ENCODE measurements around the gene STIMATE. TPM values are rescaled to one million over a fixed set of nuclear protein-coding genes. Genes with fewer than 3 reads are reported as not detected.

Gene STIMATE
- total and polyA plus RNA-seq, 2 experiments from 2014 or later: 11.2 to 23.6 TPM

DNA sequence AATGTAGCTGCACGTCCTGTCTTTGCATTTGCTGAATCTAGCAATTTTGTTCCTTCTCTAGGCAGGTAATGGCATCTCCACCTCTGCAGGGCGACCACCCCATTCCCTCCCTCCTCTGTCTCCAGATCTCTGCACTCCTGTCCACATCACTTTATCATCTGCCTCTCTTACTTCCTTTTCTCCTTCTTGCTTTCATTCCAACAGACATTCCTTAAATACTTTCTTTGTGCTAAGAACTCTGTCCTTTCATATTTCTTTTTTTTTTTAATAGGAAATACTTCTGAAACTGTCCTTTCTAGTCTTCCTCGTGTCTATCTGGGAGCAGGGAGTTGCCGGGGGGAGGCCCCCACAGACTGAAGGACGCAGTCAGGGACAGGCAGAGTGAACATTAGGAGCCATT, 95.5 kb downstream of the STIMATE start:
- DNase-seq (ENCODE audit: low spot score) (no peak), ATAC-seq (no peak)
- H3K27me3 Mint-ChIP-seq (ENCODE audit: insufficient read depth, low read depth, poor library complexity): peaks cover 7% of the 10 kb centered on the region
- no peaks in the 10 kb centered on the region for H4K20me1 ChIP-seq (replicated peaks; ENCODE audit: insufficient read depth)
- H3K79me2 ChIP-seq (replicated peaks; ENCODE audit: insufficient read depth): no peaks in the 10 kb centered on the region
- no peak overlapping the region for H2AFZ ChIP-seq
- no peak overlapping the region for H3K27ac ChIP-seq (ENCODE audit: low read depth)
- no peaks in the 10 kb centered on the region for H3K27me3 ChIP-seq (ENCODE audit: insufficient read depth)
- H3K27ac Mint-ChIP-seq: no peak overlapping the region
- no peaks in the 10 kb centered on the region for H3K9me3 Mint-ChIP-seq
- H3K4me3 ChIP-seq: no peak overlapping the region
- H3K36me3 Mint-ChIP-seq (ENCODE audit: low read depth): no peaks in the 10 kb centered on the region
- H3K4me1 ChIP-seq (ENCODE audit: insufficient read depth): no peaks in the 10 kb centered on the region
- H3K4me2 ChIP-seq: no peak overlapping the region
- no peaks in the 10 kb centered on the region for H3K9me2 ChIP-seq (ENCODE audit: insufficient read depth)
- H3K4me3 Mint-ChIP-seq: no peak overlapping the region
- no peak for TF ChIP-seq JUNB (IDR thresholded peaks at IDR 0.05; ENCODE audit: unreplicated experiment)
- TF ChIP-seq CREB1 (CRISPR knock-in tag; IDR thresholded peaks at IDR 0.05; ENCODE audit: low read depth): no peak
- no peak for TF ChIP-seq EZH2phosphoT487 (IDR thresholded peaks at IDR 0.05; ENCODE audit: unreplicated experiment)
- TF ChIP-seq STAT1 (IDR thresholded peaks at IDR 0.05; ENCODE audit: unreplicated experiment): no peak
- TF ChIP-seq, protein P1, sequence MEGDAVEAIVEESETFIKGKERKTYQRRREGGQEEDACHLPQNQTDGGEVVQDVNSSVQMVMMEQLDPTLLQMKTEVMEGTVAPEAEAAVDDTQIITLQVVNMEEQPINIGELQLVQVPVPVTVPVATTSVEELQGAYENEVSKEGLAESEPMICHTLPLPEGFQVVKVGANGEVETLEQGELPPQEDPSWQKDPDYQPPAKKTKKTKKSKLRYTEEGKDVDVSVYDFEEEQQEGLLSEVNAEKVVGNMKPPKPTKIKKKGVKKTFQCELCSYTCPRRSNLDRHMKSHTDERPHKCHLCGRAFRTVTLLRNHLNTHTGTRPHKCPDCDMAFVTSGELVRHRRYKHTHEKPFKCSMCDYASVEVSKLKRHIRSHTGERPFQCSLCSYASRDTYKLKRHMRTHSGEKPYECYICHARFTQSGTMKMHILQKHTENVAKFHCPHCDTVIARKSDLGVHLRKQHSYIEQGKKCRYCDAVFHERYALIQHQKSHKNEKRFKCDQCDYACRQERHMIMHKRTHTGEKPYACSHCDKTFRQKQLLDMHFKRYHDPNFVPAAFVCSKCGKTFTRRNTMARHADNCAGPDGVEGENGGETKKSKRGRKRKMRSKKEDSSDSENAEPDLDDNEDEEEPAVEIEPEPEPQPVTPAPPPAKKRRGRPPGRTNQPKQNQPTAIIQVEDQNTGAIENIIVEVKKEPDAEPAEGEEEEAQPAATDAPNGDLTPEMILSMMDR (conservative IDR thresholded peaks at IDR 0.05; ENCODE audit: low read depth in 2 of 2): no peak
- no peak for TF ChIP-seq ZNF331 (CRISPR knock-in tag; IDR thresholded peaks at IDR 0.05; ENCODE audit: low read depth)
- TF ChIP-seq POLR2AphosphoS5 (IDR thresholded peaks at IDR 0.05; ENCODE audit: low read depth): no peak
- TF ChIP-seq EZH2 (IDR thresholded peaks at IDR 0.05; ENCODE audit: low read depth, unreplicated experiment): no peak
- no peaks in the 10 kb centered on the region for H3K36me3 ChIP-seq (ENCODE audit: insufficient read depth)
- no peaks in the 10 kb centered on the region; the same call in 2 of the 3 replicates for H3K4me1 Mint-ChIP-seq
- no peaks in the 10 kb centered on the region for H3F3A ChIP-seq (replicated peaks; ENCODE audit: low read depth)

DNA sequence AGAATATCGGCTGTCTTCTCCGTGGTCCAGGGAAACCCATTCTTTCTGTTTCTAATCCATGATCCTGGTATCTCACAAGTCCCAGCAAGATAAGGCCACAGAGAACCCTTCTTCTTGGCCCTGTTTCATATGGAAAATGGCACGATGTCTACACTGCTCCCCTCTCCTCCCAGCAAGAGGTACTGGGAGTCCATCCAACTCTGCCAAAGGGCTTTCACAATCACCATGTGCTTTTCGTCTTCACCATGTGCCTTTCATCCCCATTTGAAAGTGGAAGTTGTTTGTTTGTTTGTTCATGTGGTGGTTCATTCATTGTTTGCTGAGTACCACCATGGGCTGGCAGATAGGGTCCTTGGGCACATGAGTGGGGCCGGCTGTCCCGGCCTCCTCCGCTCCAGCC, 97.3 kb downstream of the STIMATE start:
- Histone ChIP-seq H3K9me2 (ENCODE audit: insufficient read depth) (no peaks in the 10 kb centered on the region), H3K4me1 (ENCODE audit: insufficient read depth) (no peaks in the 10 kb centered on the region), H2AFZ (no peak overlapping the region), H3K27me3 (ENCODE audit: insufficient read depth) (no peaks in the 10 kb centered on the region), H3K4me3 (no peak overlapping the region), H3K79me2 (replicated peaks; ENCODE audit: insufficient read depth) (no peaks in the 10 kb centered on the region), H3K36me3 (ENCODE audit: insufficient read depth) (no peaks in the 10 kb centered on the region), H3K4me2 (no peak overlapping the region), H4K20me1 (replicated peaks; ENCODE audit: insufficient read depth) (no peaks in the 10 kb centered on the region), H3F3A (replicated peaks; ENCODE audit: low read depth) (no peaks in the 10 kb centered on the region), H3K27ac (ENCODE audit: low read depth) (no peak overlapping the region)
- DNase-seq (ENCODE audit: low spot score) (no peak), ATAC-seq (no peak)
- Mint-ChIP-seq H3K4me3 (no peak overlapping the region), H3K36me3 (ENCODE audit: low read depth) (no peaks in the 10 kb centered on the region), H3K9me3 (no peaks in the 10 kb centered on the region), H3K27me3 (ENCODE audit: insufficient read depth, low read depth, poor library complexity) (peaks cover 9% of the 10 kb centered on the region), H3K4me1 (no peaks in the 10 kb centered on the region), H3K27ac (no peak overlapping the region)
- TF ChIP-seq EZH2 (IDR thresholded peaks at IDR 0.05; ENCODE audit: low read depth, unreplicated experiment) (no peak), STAT1 (IDR thresholded peaks at IDR 0.05; ENCODE audit: unreplicated experiment) (no peak), ZNF114 (CRISPR knock-in tag; IDR thresholded peaks at IDR 0.05) (no peak), JUNB (IDR thresholded peaks at IDR 0.05; ENCODE audit: unreplicated experiment) (no peak), EZH2phosphoT487 (IDR thresholded peaks at IDR 0.05; ENCODE audit: unreplicated experiment) (no peak), NANOG (IDR thresholded peaks at IDR 0.05; ENCODE audit: borderline replicate concordance) (no peak), ZNF331 (CRISPR knock-in tag; IDR thresholded peaks at IDR 0.05; ENCODE audit: low read depth) (no peak), CREB1 (CRISPR knock-in tag; IDR thresholded peaks at IDR 0.05; ENCODE audit: low read depth) (no peak), POLR2AphosphoS5 (IDR thresholded peaks at IDR 0.05; ENCODE audit: low read depth) (no peak), REST (IDR thresholded peaks at IDR 0.05; ENCODE audit: unreplicated experiment) (no peak)
- TF ChIP-seq, protein P1 (conservative IDR thresholded peaks at IDR 0.05; ENCODE audit: low read depth in 2 of 2): no peak
- TF ChIP-seq, protein P2, sequence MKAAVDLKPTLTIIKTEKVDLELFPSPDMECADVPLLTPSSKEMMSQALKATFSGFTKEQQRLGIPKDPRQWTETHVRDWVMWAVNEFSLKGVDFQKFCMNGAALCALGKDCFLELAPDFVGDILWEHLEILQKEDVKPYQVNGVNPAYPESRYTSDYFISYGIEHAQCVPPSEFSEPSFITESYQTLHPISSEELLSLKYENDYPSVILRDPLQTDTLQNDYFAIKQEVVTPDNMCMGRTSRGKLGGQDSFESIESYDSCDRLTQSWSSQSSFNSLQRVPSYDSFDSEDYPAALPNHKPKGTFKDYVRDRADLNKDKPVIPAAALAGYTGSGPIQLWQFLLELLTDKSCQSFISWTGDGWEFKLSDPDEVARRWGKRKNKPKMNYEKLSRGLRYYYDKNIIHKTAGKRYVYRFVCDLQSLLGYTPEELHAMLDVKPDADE (IDR thresholded peaks at IDR 0.05): no peak

All from GM23338 (cell line).